Measurements from ENCODE around the gene MOB3C. TPM values are rescaled to one million over a fixed set of nuclear protein-coding genes. Genes with fewer than 3 reads are reported as not detected.

Gene MOB3C
- total RNA-seq, 1 donor from 2014 or later: 33.9 TPM

DNA sequence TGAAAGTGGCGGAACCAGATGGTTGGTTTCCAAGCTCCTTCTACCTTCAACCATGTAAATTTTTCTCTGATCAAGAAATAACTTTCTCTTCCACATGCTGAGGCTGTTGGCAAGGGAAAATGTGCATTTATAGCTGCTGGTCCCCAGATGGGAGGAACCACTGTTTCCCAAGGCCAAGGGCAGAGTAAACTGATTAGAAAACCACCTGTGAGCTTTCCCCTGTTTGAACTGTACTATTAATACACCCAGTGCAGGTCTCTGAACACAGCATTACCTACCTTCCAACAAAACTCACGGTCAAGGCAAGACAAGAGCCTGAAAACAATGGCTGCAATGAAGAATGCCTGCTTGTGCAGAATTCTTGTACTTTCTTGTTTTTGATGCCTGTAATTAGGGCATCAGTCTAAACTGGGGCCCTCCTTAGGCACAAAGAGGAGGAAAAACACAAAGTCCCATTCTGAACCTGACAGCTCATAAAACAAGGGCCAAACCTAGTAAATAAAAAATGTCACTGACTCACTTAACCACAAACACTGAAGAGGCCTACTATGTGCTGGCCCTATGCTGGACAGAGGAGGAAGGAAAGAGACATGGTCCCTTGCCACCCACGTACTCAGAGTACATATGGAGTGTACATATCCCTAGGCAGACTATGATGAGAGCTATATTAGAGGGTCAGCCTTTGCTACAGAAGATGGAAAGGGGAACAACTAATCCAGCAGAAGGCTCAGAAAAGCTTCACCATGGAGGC lies 15.2 kb downstream of the MOB3C start:
- TF ChIP-seq, protein P1, sequence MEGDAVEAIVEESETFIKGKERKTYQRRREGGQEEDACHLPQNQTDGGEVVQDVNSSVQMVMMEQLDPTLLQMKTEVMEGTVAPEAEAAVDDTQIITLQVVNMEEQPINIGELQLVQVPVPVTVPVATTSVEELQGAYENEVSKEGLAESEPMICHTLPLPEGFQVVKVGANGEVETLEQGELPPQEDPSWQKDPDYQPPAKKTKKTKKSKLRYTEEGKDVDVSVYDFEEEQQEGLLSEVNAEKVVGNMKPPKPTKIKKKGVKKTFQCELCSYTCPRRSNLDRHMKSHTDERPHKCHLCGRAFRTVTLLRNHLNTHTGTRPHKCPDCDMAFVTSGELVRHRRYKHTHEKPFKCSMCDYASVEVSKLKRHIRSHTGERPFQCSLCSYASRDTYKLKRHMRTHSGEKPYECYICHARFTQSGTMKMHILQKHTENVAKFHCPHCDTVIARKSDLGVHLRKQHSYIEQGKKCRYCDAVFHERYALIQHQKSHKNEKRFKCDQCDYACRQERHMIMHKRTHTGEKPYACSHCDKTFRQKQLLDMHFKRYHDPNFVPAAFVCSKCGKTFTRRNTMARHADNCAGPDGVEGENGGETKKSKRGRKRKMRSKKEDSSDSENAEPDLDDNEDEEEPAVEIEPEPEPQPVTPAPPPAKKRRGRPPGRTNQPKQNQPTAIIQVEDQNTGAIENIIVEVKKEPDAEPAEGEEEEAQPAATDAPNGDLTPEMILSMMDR (IDR thresholded peaks at IDR 0.05): no peak
- TF ChIP-seq POLR2A (IDR thresholded peaks at IDR 0.05) (no peak), POLR2AphosphoS5 (IDR thresholded peaks at IDR 0.05; ENCODE audit: insufficient read depth in 1 of 2, low read depth in 1 of 2) (no peak)
- no peaks in the 10 kb centered on the region for H3K36me3 ChIP-seq
- H3K4me3 ChIP-seq: no peak overlapping the region
- DNase-seq (ENCODE audit: extremely low spot score in 2 of 2): no peak
- peaks cover 63% of the 10 kb centered on the region for H3K4me1 ChIP-seq
- no peak overlapping the region for H3K27ac ChIP-seq
- intact Hi-C loops (cut with DNase I): no loop called here
- no peaks in the 10 kb centered on the region for H3K9me3 ChIP-seq
- H3K27me3 ChIP-seq: no peaks in the 10 kb centered on the region

DNA sequence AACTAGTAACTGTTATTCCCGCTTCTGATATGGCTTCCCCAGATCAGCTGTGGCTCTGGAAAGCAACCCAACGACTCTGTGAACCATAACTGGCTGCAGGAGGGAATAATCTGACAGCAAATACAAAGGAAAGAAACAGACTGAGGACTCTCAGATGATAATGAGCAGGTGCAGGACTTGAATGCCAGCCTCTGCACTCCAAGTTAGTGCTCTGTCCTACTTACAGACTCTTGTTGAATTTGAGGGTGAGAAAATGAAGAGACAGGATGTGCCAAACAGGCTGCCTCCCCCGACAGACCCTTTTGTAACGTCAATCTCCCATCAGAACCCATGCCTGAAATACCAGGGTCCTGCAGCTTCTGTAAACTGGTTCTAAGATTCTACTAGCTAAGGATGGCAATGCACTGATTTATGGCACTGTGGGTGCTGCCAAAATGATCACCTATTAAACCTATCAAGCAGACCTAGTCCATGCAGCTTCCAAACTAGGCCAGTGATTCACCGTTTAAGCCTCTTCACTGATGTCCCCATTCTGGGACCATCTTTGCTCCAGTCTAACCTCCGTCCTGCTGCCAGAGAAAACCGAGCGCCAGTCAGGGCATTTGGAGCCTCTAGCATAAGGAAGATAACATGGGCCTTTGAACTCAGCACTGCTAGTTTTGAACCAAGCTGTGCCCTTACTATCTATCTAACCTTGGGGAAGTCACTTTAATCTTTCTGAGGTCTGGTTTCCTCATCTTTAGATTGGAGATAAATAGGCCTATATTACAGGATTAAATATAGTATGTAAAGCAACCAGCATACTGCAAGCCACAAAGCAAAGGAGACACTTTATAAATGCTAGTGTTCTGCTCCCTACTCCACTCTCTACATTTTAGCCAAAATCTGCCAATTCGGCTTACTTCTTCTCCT lies 17.3 kb downstream of the MOB3C start:
- peaks cover 60% of the 10 kb centered on the region for H3K4me1 ChIP-seq
- no peak for TF ChIP-seq POLR2AphosphoS5 (IDR thresholded peaks at IDR 0.05; ENCODE audit: insufficient read depth in 1 of 2, low read depth in 1 of 2)
- TF ChIP-seq POLR2A (IDR thresholded peaks at IDR 0.05): no peak
- TF ChIP-seq, protein P1 (IDR thresholded peaks at IDR 0.05): no peak
- H3K27me3 ChIP-seq: no peaks in the 10 kb centered on the region
- H3K9me3 ChIP-seq: no peaks in the 10 kb centered on the region
- no peak overlapping the region for H3K4me3 ChIP-seq
- intact Hi-C loops (cut with DNase I): no loop called here
- no peak overlapping the region for H3K27ac ChIP-seq
- H3K36me3 ChIP-seq: no peaks in the 10 kb centered on the region
- DNase-seq (ENCODE audit: extremely low spot score in 2 of 2): no peak

DNA sequence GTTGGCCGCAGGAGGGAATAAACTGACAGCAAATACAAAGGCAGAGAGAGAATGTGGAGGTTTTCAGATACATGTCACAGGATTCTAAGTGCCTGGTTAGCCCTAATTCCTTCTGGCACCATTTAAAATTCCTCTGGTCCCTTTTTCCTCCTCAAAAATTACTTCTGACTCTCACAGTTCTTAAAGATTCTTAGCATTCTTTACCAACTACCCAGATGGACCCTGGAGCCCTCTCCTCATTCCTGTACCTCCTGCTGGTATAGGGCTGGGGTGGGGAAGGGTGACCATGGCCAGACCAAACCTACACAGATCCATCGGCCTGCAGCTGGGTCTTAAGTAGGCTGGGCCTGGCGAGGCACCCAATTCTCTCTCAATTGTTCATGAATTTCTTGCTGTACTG lies 19.8 kb downstream of the MOB3C start:
- no peak for DNase-seq (ENCODE audit: extremely low spot score in 2 of 2)
- TF ChIP-seq, protein P1 (IDR thresholded peaks at IDR 0.05): no peak
- TF ChIP-seq POLR2A (IDR thresholded peaks at IDR 0.05) (no peak), POLR2AphosphoS5 (IDR thresholded peaks at IDR 0.05; ENCODE audit: insufficient read depth in 1 of 2, low read depth in 1 of 2) (no peak)
- peaks cover 3 to 21% of the 10 kb centered on the region in 2 donors for H3K36me3 ChIP-seq
- H3K4me3 ChIP-seq: no peak overlapping the region
- H3K9me3 ChIP-seq: no peaks in the 10 kb centered on the region
- H3K27ac ChIP-seq: no peak overlapping the region
- H3K27me3 ChIP-seq: no peaks in the 10 kb centered on the region
- H3K4me1 ChIP-seq: peaks cover 39% of the 10 kb centered on the region
- intact Hi-C loops (cut with DNase I): no loop called here

DNA sequence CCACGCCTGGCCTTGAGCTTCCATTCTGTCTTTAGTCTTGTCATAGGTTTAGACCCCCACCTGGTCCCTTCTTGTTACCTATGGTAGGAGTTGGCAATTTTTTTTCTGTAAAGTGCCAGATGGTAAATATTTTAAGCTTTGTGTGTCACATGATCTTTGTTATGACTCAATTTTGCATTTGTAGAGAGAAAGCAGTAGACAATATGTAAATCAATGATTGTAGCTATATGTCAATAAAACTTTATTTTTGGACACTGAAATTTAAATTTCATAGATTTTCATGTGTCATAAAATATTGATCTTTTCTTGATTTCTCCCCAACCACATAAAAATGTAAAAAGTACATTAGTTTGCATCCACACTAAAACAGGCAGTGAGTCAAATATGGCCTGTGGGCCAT lies 20.6 kb downstream of the MOB3C start:
- no peak for DNase-seq (ENCODE audit: extremely low spot score in 2 of 2)
- TF ChIP-seq POLR2AphosphoS5 (IDR thresholded peaks at IDR 0.05; ENCODE audit: insufficient read depth in 1 of 2, low read depth in 1 of 2) (no peak), POLR2A (IDR thresholded peaks at IDR 0.05) (no peak)
- TF ChIP-seq, protein P1 (IDR thresholded peaks at IDR 0.05): no peak
- no peaks in the 10 kb centered on the region for H3K9me3 ChIP-seq
- H3K4me3 ChIP-seq: no peak overlapping the region
- peaks cover 31% of the 10 kb centered on the region for H3K4me1 ChIP-seq
- intact Hi-C loops (cut with DNase I): no loop called here
- H3K36me3 ChIP-seq: peaks cover 3 to 29% of the 10 kb centered on the region in 2 donors
- H3K27me3 ChIP-seq: no peaks in the 10 kb centered on the region
- H3K27ac ChIP-seq: no peak overlapping the region

Data from vagina (tissue), 2 donors.